ENCODE measurements around the gene TFIP11.

GRCh38 chr22:26496456-26496855 lies 15.8 kb downstream of the TFIP11 start:
- TF ChIP-seq CTCF (IDR thresholded peaks at IDR 0.05 in 8 of 11, conservative IDR thresholded peaks at IDR 0.05 in 3 of 11) (no peak), POLR2AphosphoS5 (IDR thresholded peaks at IDR 0.05) (no peak), POLR2A (IDR thresholded peaks at IDR 0.05) (no peak)
